ENCODE data around the gene NFAM1.

The NFAM1 gene

GRCh38 chr22:42383287-42383686 is 48.9 kb downstream of the NFAM1 start:
- DNase-seq (ENCODE audit: low spot score), result no peak

- DNase-seq (ENCODE audit: low spot score), result no peak
Measured at GRCh38 chr22:42380769-42381551, 51.2 kb downstream of the NFAM1 start.

DNA sequence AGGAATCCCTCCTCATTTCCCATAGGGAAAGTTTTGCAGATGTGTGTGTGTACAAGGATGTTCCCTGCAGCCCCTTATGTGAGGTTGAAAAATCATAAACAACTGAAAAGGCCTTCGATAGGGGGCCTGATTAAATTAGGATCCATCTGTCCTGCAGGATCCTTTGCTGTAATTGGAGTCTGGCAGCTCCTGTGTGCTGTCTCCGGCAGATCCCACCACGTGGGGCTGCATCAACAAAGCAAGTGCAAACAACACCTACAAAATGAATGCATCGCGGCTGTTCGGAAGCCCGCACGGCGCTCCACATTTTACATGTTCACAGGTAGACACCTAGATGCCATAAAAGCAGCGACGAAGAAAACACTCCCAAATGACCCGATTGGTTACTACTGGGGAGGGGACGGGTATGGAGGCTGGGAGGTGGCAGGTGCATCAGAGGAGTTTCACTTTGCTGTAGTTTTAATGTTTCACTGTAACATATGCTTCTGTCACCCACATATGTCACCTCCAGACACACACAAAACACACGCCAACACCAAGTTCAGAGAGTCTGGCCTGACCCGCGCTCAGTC is 52.2 kb downstream of the NFAM1 start:
- no peak for DNase-seq (ENCODE audit: low spot score)

DNA sequence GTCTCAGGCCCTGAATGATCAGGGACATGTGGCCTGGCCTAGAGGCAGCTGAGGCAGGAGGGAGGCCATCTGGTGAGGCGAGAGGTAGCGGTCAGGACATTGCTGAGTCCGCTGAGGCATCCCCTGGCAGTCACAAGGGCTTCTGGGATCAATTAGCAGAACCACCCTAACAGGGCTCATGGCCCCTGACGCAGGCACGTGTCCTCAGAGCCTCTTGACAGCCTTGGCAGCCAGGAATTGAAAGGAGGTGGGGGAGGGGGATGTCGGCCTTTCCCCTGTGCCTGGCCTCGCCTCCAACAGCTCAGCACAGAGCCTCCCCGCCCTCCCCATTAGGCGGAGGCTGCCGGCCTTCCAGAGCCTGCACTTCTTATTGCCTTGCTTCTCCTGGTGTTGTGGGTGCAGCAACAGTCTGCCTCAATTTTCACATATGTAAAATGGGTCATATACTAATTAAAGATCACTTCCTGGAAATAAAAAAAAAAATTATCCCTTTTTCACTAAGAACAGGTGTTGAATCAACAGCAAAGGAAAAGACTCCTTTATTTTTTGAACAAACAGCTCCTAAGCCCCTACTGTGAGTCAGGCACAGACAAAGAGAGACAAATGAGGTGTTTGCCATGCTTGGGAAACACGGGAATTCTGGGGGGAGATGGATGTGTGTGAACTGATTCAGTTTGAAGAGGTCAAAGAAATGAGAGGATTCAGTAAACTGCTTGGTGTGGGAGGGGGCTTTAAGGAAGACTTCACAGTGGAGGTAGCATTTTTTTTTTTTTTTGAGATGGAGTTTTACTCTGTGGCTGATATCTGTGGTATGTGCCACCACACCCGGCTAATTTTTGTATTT is 55.3 kb downstream of the NFAM1 start:
- DNase-seq (ENCODE audit: low spot score), result peak; percentile 79

DNA sequence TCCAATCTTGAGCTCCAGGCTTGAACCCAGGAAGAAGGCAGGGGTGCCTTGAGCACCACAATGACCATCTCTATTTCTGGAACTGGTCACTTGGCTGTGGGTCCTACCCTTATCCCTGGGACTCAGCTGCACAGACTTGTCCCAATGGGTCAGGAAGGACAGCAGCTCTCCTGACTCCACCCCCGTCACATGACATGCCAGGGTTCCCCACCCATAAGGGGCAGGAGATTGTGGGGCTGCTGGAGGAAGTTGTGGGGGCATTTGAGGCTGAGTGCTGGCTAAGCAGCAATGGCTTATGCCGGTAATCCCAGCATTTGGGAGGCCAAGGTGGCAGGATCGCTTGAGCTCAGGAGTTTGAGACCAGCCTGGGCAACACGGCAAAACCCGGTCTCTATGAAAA is 56.2 kb downstream of the NFAM1 start:
- no peak for DNase-seq (ENCODE audit: low spot score)

- no peak for DNase-seq (ENCODE audit: low spot score)
Measured at GRCh38 chr22:42372976-42373375, 59.2 kb downstream of the NFAM1 start.

DNA sequence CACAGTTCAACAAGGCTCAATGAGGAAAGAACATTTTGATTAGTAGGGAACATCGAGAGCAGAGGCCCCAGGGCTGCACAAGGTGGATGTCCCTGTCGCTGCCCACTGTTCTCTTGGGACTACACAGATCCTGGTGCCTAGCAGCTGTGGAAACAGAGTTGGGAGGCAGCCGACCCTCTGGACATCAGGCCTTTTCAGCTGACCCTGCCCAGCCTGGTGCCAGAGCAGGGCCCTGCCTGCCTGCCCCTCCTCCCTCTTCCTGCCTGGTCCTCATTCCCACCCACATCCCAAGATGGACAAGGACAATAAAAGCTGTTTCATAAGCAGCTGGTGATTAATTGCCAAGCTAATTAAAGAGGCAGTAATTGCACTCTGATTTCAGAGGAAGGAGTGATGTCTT is 60.7 kb downstream of the NFAM1 start:
- DNase-seq (ENCODE audit: low spot score), result no peak

DNA sequence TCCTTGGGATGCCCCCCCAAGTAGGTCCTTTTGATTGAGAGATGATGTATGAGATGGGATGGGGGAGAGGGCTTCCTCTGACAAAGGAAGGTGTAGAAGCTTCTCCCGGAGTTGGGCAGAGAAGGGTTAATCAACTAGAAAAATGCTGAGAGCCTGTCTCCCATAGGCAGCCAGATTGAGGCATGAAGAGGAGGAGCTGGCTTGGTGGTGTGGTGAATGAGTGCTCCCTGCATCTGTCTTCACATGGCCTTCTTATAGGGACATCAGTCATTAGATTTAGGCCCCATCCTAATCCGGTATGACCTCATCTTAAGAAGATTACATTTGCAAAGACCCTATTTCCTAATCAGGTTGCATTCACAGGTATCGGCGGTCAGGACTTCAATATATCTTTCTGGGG is 61.1 kb downstream of the NFAM1 start:
- DNase-seq (ENCODE audit: low spot score), result no peak

GRCh38 chr22:42369250-42370041 is 62.8 kb downstream of the NFAM1 start:
- DNase-seq (ENCODE audit: low spot score), result peak; percentile 99

GRCh38 chr22:42368379-42369249 is 63.6 kb downstream of the NFAM1 start:
- DNase-seq (ENCODE audit: low spot score), result no peak

- no peak for DNase-seq (ENCODE audit: low spot score)
Measured at GRCh38 chr22:42367980-42368378, 64.2 kb downstream of the NFAM1 start.

GRCh38 chr22:42366806-42367581 is 65.2 kb downstream of the NFAM1 start:
- DNase-seq (ENCODE audit: low spot score), result no peak

- no peak for DNase-seq (ENCODE audit: low spot score)
Measured at GRCh38 chr22:42365942-42366695, 66.1 kb downstream of the NFAM1 start.

DNA sequence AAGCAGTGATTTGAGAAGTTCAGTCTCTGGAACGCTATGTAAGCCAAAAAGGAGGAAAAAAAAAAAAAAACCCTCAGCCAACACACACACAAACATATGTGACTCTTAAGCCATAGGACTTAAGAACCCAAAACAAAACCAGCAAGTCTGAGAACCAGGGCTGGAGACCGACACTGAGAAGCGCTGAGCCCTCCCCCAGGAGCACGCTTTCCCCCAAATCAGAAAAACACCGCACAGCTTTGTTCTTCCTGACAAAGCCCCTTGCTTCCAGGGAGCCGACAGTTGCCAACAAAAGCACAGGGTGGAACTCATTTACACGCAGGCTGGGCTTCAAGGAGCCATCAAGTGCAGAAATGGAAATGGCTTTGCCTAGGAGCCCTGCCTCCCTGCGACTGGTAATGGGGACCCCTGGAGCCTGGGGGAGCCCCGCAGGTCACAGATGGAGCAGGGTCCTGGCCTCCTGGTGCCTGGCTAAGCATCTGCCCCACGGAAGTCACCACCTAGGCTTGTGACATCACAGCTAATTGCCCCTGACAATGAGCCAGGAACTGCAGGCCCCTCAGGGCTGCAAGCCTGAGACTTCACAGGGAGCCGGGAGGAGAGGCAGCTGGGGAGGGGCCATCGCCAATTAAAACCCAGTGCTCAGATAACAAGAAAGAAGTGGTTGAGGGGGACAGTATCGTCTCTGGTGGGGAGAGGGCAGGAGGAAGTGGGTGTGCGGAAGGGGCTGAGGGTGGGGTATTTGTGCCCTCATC is 66.9 kb downstream of the NFAM1 start:
- DNase-seq (ENCODE audit: low spot score), result no peak

GRCh38 chr22:42364604-42365110 is 67.5 kb downstream of the NFAM1 start:
- no peak for DNase-seq (ENCODE audit: low spot score)

DNA sequence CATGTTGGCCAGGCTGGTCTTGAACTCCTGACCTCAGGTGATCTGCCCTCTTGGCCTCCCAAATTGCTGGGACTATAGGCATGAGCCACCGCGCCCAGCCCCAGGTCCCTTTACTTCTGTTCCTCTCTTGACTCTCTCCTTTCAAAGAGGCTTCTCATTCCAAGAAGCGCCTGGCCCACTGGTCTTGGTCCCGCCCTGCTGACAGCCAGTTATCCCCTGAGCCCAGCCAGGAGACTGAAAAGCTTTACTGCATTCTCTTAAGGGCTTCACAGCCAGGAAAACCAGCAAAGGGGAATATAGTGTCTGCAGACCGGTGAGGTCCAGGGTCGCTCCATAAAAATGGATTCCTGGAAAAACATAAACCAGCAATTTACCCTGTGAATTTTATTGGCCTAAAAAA is 68.3 kb downstream of the NFAM1 start:
- no peak for DNase-seq (ENCODE audit: low spot score)

- no peak for DNase-seq (ENCODE audit: low spot score)
Measured at GRCh38 chr22:42361523-42361922, 70.7 kb downstream of the NFAM1 start.

- no peak for DNase-seq (ENCODE audit: low spot score)
Measured at GRCh38 chr22:42360348-42360747, 71.9 kb downstream of the NFAM1 start.
